Vagina (tissue), 2 donors: Measurements from ENCODE around the gene FIGN. TPM values are rescaled to one million over a fixed set of nuclear protein-coding genes. Genes with fewer than 3 reads are reported as not detected.

Experiments used
- DNase-seq, 2 donors: peaks; one replicate each; pipeline ENCODE4 v3.0.0-alpha.2; 2017; ENCODE audit errors: extremely low spot score in 2 of 2
- H3K27ac ChIP-seq: fragments of 200-600 bp; sonication (generic); one replicate; pipeline ENCODE4 v1.5.1; 2019
- H3K27me3 ChIP-seq: fragments of 200-600 bp; sonication (generic); one replicate; pipeline ENCODE4 v1.5.1; 2019
- H3K36me3 ChIP-seq, 2 donors: fragments of 200-600 bp; sonication (generic); one replicate each; pipeline ENCODE4 v1.5.1; 2017 to 2019
- H3K4me1 ChIP-seq: fragments of 200-600 bp; sonication (generic); one replicate; pipeline ENCODE4 v1.5.1; 2019
- H3K4me3 ChIP-seq, 2 donors: fragments of 200-600 bp; sonication (generic); 1 replicate in 1 of 2; 2 replicates in 1 of 2; pipeline ENCODE4 v1.5.1; 2016 to 2019
- H3K9me3 ChIP-seq: fragments of 200-600 bp; sonication (generic); one replicate; pipeline ENCODE4 v1.5.1; 2019
- POLR2A ChIP-seq, 2 donors: fragments of 450-650 bp; IDR thresholded peaks; one replicate each; pipeline ENCODE4 v1.6.1; 2017; ENCODE audit warnings: antibody characterized with exemption in 2 of 2, mild to moderate bottlenecking in 2 of 2, moderate library complexity in 2 of 2
- POLR2AphosphoS5 ChIP-seq, 2 donors: sonication (generic); formaldehyde crosslinking; IDR thresholded peaks; one replicate each; pipeline ENCODE4 v1.9.0; 2017; ENCODE audit warnings: antibody characterized with exemption in 2 of 2, mild to moderate bottlenecking in 2 of 2, low read depth in 1 of 2; ENCODE audit not compliant: insufficient read depth in 1 of 2
- intact Hi-C: fragments of 100-400 bp; cut with DNase I; formaldehyde crosslinking; loops from one replicate; pipeline ENCODE4 v1.15.1; 2023
- total RNA-seq: library from RNA; depleted of rRNA; stranded (reverse); fragments of >200 nt; gene quantifications from one replicate; pipeline ENCODE4 v1.2.3, GENCODE V29; 2016
- TF ChIP-seq, protein P1 (sequence below), 3 experiments: fragments of 450-650 bp in 2 of 3; fragments of 200-600 bp in 1 of 3; sonication (generic) in 1 of 3; IDR thresholded peaks; one replicate each; pipeline ENCODE4 v1.5.1; 2017 to 2019; ENCODE audit warnings: antibody characterized with exemption in 3 of 3, mild to moderate bottlenecking in 2 of 3, moderate library complexity in 2 of 3

FIGN gene
- total RNA-seq, 1 donor from 2014 or later, result 3.2 TPM

GRCh38 chr2:163633291-163633690 lies 102.5 kb downstream of the FIGN start:
- Histone ChIP-seq H3K27me3 (no peaks in the 10 kb centered on the region), H3K9me3 (no peaks in the 10 kb centered on the region), H3K4me1 (no peaks in the 10 kb centered on the region), H3K4me3 (no peak overlapping the region), H3K27ac (no peak overlapping the region), H3K36me3 (no peaks in the 10 kb centered on the region)
- intact Hi-C loops, result no loop called here
- no peak for DNase-seq
- TF ChIP-seq, protein P1, sequence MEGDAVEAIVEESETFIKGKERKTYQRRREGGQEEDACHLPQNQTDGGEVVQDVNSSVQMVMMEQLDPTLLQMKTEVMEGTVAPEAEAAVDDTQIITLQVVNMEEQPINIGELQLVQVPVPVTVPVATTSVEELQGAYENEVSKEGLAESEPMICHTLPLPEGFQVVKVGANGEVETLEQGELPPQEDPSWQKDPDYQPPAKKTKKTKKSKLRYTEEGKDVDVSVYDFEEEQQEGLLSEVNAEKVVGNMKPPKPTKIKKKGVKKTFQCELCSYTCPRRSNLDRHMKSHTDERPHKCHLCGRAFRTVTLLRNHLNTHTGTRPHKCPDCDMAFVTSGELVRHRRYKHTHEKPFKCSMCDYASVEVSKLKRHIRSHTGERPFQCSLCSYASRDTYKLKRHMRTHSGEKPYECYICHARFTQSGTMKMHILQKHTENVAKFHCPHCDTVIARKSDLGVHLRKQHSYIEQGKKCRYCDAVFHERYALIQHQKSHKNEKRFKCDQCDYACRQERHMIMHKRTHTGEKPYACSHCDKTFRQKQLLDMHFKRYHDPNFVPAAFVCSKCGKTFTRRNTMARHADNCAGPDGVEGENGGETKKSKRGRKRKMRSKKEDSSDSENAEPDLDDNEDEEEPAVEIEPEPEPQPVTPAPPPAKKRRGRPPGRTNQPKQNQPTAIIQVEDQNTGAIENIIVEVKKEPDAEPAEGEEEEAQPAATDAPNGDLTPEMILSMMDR (IDR thresholded peaks at IDR 0.05), result no peak
- TF ChIP-seq POLR2A (IDR thresholded peaks at IDR 0.05) (no peak), POLR2AphosphoS5 (IDR thresholded peaks at IDR 0.05; ENCODE audit: insufficient read depth in 1 of 2, low read depth in 1 of 2) (no peak)

DNA sequence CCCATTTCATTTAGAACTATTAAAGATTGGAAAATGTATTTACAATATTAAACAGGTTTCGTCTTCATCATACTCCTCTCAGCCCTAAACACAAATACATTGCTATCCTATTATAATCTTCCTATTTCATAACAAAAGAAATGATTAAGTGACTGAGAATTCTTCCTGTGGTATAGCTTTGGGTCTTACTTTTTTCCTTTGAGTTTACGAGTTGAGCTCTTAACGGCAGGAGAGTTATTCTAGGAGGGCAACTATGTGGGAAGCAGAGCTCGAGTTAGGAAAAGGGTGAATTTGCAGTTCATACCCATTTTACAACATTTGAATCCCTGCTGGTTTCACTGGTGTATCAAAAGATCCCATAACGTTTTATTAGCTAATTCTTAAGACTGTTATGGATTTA lies 105.0 kb downstream of the FIGN start:
- Histone ChIP-seq H3K27me3 (no peaks in the 10 kb centered on the region), H3K4me1 (no peaks in the 10 kb centered on the region), H3K9me3 (no peaks in the 10 kb centered on the region), H3K4me3 (no peak overlapping the region), H3K27ac (no peak overlapping the region), H3K36me3 (no peaks in the 10 kb centered on the region)
- intact Hi-C loops, result no loop called here
- TF ChIP-seq POLR2AphosphoS5 (IDR thresholded peaks at IDR 0.05; ENCODE audit: insufficient read depth in 1 of 2, low read depth in 1 of 2) (no peak), POLR2A (IDR thresholded peaks at IDR 0.05) (no peak)
- TF ChIP-seq, protein P1 (IDR thresholded peaks at IDR 0.05), result no peak
- no peak for DNase-seq

GRCh38 chr2:163626639-163627109 lies 109.1 kb downstream of the FIGN start:
- no peak overlapping the region for H3K27ac ChIP-seq
- no peaks in the 10 kb centered on the region for H3K9me3 ChIP-seq
- DNase-seq, result no peak
- no peaks in the 10 kb centered on the region for H3K4me1 ChIP-seq
- no peaks in the 10 kb centered on the region for H3K36me3 ChIP-seq
- TF ChIP-seq, protein P1 (IDR thresholded peaks at IDR 0.05), result no peak
- TF ChIP-seq POLR2AphosphoS5 (IDR thresholded peaks at IDR 0.05; ENCODE audit: insufficient read depth in 1 of 2, low read depth in 1 of 2), result no peak
- TF ChIP-seq POLR2A (IDR thresholded peaks at IDR 0.05), result no peak
- no peak overlapping the region for H3K4me3 ChIP-seq
- intact Hi-C loops, result no loop called here
- H3K27me3 ChIP-seq, result no peaks in the 10 kb centered on the region

DNA sequence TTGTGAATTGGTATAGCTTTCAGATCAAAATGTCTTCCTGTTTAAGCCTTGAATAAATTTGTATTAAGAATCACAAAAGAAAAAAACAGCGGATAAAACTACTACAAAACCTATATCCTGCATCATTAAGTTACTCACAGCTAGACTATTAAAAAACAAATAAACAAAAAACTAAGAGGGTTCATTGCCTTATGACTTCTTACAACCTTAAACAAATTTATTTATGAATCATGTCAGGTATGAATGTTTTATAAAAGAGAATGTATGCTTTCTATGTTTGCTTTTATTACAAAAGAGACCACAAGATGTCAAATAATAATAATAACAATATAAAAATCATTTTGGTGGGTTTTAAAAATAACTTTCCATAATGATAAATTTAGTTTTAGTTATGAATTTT lies 109.6 kb downstream of the FIGN start:
- no peaks in the 10 kb centered on the region for H3K27me3 ChIP-seq
- H3K27ac ChIP-seq, result no peak overlapping the region
- intact Hi-C loops, result no loop called here
- H3K4me1 ChIP-seq, result no peaks in the 10 kb centered on the region
- no peak for DNase-seq
- no peaks in the 10 kb centered on the region for H3K9me3 ChIP-seq
- H3K36me3 ChIP-seq, result no peaks in the 10 kb centered on the region
- no peak for TF ChIP-seq POLR2AphosphoS5 (IDR thresholded peaks at IDR 0.05; ENCODE audit: insufficient read depth in 1 of 2, low read depth in 1 of 2)
- TF ChIP-seq, protein P1 (IDR thresholded peaks at IDR 0.05), result no peak
- TF ChIP-seq POLR2A (IDR thresholded peaks at IDR 0.05), result no peak
- no peak overlapping the region for H3K4me3 ChIP-seq

DNA sequence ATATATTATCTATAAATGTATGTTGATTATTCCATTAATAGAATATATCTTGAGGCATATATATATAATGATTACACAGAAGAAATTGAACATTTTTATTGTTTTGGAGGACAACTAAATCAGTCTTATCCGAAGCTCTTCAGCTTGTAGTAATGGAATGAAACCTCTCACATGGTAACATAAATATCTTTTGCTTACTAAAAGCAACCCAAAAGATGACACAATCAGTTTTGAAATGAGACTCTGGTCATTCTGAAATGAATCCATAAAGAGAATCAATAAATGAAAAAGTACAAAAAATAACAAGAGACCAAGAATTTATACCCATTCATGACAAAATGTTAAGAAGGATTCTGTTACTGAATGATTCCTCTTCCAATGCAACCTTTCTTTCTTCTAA lies 110.2 kb downstream of the FIGN start:
- Histone ChIP-seq H3K36me3 (no peaks in the 10 kb centered on the region), H3K27me3 (no peaks in the 10 kb centered on the region), H3K4me1 (no peaks in the 10 kb centered on the region), H3K9me3 (no peaks in the 10 kb centered on the region), H3K4me3 (no peak overlapping the region), H3K27ac (no peak overlapping the region)
- TF ChIP-seq POLR2A (IDR thresholded peaks at IDR 0.05) (no peak), POLR2AphosphoS5 (IDR thresholded peaks at IDR 0.05; ENCODE audit: insufficient read depth in 1 of 2, low read depth in 1 of 2) (no peak)
- TF ChIP-seq, protein P1 (IDR thresholded peaks at IDR 0.05), result no peak
- no peak for DNase-seq
- intact Hi-C loops, result no loop called here
